MM.1S (cell line): ENCODE results near the gene TNFAIP3.

ENCODE experiments used
- EZH2 ChIP-seq: fragments of 300-600 bp; sonication (generic); optimal IDR thresholded peaks from 2 replicates; pipeline ENCODE3; 2017; ENCODE audit warnings: low read depth, mild to moderate bottlenecking, antibody characterized with exemption, low read length, mixed read lengths
- TF ChIP-seq, protein P1 (sequence below): fragments of 300-600 bp; sonication (generic); IDR thresholded peaks from 2 replicates; pipeline ENCODE4 v1.5.1; 2016; ENCODE audit warnings: antibody characterized with exemption, low read length, mixed read lengths

DNA sequence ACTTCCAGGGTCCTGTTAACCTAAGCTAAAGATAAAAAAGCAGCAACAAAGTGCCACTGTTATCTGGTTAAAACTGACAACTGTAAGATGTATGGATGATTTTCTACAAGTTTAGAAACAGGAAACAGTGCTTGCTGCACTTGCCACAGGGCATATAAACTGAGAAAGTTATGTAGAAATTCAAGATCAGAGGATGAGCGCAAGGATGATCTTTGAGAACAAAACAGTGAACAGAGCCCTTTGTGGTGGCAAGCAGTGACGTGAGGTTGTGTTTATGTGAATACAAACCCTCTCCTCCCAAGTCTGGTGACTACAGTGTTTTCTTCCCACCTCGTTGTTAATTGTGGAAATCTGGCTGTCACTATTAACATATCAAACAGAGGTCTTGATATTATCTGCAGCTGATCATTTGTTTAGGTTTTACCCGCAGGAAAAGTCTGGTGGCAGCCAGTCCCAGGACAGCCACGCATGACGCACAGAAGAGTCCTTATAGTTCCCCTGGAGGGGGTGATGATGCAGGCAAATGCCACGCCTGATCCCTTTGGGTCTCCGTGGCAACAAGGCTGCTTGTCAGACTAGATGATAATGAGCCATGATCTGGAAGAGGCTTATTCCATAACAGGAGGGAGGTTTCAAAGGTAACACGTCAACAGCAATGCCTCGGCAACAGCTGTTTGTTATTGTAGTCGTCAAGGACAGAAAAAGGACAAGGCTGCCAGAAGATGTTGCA, 43.1 kb upstream of the TNFAIP3 start:
- TF ChIP-seq, protein P1, sequence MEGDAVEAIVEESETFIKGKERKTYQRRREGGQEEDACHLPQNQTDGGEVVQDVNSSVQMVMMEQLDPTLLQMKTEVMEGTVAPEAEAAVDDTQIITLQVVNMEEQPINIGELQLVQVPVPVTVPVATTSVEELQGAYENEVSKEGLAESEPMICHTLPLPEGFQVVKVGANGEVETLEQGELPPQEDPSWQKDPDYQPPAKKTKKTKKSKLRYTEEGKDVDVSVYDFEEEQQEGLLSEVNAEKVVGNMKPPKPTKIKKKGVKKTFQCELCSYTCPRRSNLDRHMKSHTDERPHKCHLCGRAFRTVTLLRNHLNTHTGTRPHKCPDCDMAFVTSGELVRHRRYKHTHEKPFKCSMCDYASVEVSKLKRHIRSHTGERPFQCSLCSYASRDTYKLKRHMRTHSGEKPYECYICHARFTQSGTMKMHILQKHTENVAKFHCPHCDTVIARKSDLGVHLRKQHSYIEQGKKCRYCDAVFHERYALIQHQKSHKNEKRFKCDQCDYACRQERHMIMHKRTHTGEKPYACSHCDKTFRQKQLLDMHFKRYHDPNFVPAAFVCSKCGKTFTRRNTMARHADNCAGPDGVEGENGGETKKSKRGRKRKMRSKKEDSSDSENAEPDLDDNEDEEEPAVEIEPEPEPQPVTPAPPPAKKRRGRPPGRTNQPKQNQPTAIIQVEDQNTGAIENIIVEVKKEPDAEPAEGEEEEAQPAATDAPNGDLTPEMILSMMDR, result no peak
- TF ChIP-seq EZH2, result no peak
